ENCODE results near the gene STX16. TPM values are rescaled to one million over a fixed set of nuclear protein-coding genes. Genes with fewer than 3 reads are reported as not detected.

STX16 gene
- total RNA-seq, 1 experiment from 2014 or later = 44.5 TPM

DNA sequence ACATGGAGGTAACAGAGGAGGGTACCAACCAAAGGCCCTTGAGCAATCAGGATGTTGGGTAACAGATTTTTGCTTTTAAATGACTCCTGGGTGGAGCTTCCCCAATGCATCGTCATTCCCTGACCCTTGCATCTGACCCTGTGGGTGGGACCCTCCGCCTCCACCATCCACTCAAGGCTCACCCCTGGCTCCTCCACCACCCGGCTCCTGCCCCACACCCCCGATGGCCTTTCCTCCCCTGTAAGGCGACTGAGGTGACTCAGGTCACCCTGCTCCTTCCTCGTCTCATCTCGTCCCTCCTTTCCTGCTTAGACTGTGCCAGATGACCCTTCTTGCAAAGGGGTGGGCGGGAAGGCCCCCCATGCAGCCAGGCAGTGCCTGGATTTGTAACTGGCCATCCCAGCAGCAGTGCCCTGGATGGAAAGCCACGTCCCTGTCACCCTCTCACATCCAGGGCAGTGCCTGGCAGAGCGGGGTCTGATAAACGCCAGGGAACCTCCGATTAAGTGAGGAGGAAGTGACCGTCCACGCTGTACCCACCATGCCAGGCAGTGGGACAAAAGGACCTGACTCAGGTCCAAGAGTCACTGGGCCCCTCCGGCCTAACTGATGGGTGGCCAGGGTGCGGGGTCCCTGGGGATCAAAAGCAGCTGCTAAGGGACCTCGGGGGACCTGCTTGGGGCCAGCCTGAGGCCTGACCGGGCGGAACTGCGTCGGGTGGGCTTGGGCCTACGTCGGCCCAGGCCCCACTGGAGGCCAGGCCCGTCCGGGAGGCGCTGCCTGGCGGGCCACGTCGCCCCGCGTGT, 40.9 kb downstream of the STX16 start:
- TF ChIP-seq, protein P1, sequence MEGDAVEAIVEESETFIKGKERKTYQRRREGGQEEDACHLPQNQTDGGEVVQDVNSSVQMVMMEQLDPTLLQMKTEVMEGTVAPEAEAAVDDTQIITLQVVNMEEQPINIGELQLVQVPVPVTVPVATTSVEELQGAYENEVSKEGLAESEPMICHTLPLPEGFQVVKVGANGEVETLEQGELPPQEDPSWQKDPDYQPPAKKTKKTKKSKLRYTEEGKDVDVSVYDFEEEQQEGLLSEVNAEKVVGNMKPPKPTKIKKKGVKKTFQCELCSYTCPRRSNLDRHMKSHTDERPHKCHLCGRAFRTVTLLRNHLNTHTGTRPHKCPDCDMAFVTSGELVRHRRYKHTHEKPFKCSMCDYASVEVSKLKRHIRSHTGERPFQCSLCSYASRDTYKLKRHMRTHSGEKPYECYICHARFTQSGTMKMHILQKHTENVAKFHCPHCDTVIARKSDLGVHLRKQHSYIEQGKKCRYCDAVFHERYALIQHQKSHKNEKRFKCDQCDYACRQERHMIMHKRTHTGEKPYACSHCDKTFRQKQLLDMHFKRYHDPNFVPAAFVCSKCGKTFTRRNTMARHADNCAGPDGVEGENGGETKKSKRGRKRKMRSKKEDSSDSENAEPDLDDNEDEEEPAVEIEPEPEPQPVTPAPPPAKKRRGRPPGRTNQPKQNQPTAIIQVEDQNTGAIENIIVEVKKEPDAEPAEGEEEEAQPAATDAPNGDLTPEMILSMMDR (conservative IDR thresholded peaks at IDR 0.05; ENCODE audit: low read depth, low read length) = no peak
- no peak for TF ChIP-seq EZH2 (IDR thresholded peaks at IDR 0.05; ENCODE audit: borderline replicate concordance, low read depth, low read length, poor library complexity, severe bottlenecking)
- Histone ChIP-seq H3K27me3 (replicated peaks; ENCODE audit: insufficient read depth, low read depth, low read length, poor library complexity) (no peaks in the 10 kb centered on the region), H3K4me1 (ENCODE audit: insufficient read depth, low read length, poor library complexity, severe bottlenecking) (no peaks in the 10 kb centered on the region), H3K36me3 (ENCODE audit: insufficient read depth, low read length, poor library complexity, severe bottlenecking) (no peaks in the 10 kb centered on the region), H3K27ac (ENCODE audit: low read depth, low read length, poor library complexity, severe bottlenecking) (no peak overlapping the region), H3K4me3 (ENCODE audit: low read depth, low read length, poor library complexity, severe bottlenecking) (no peak overlapping the region), H3K9me3 (ENCODE audit: low read depth, low read length, poor library complexity, severe bottlenecking) (no peaks in the 10 kb centered on the region)
- no TSS peak for BruUV-seq (replicated peaks)
- POLR2A ChIA-PET (ENCODE audit: low non-redundant PET) = interaction anchor here (0.7 kb wide), 1 partner anchor 752 kb away, joined by 20 read pairs; no protein-coding TSS in a partner anchor
- DNase-seq (ENCODE audit: low spot score) = no peak
- CTCF ChIA-PET = no interaction called here
- intact Hi-C loops (cut with micrococcal nuclease; ENCODE audit: unreplicated experiment) = no loop called here

GRCh38 chr20:58692579-58693225, 41.6 kb downstream of the STX16 start, which contains the start of gene NPEPL1:
Gene NPEPL1 (plus strand): TSS chr20:58692800. CDS start chr20:58692901, 101 bp downstream.
- H3K4me3 ChIP-seq (ENCODE audit: low read depth, low read length, poor library complexity, severe bottlenecking) = peak within 1 kb of the TSS; percentile 43
- DNase-seq (ENCODE audit: low spot score) = peak; percentile 71
- no peaks in the 10 kb centered on the region for H3K4me1 ChIP-seq (ENCODE audit: insufficient read depth, low read length, poor library complexity, severe bottlenecking)
- no TSS peak for BruUV-seq (replicated peaks)
- H3K9me3 ChIP-seq (ENCODE audit: low read depth, low read length, poor library complexity, severe bottlenecking) = no peaks in the 10 kb centered on the region
- H3K27me3 ChIP-seq (replicated peaks; ENCODE audit: insufficient read depth, low read depth, low read length, poor library complexity) = no peaks in the 10 kb centered on the region
- no peaks in the 10 kb centered on the region for H3K36me3 ChIP-seq (ENCODE audit: insufficient read depth, low read length, poor library complexity, severe bottlenecking)
- intact Hi-C loops (cut with micrococcal nuclease; ENCODE audit: unreplicated experiment) = no loop called here
- CTCF ChIA-PET = interaction anchor here (0.5 kb wide), 1 partner anchor 190 kb away, joined by 3 read pairs; no protein-coding TSS in a partner anchor
- POLR2A ChIA-PET (ENCODE audit: low non-redundant PET) = no interaction called here
- TF ChIP-seq EZH2 (IDR thresholded peaks at IDR 0.05; ENCODE audit: borderline replicate concordance, low read depth, low read length, poor library complexity, severe bottlenecking) = no peak
- TF ChIP-seq, protein P1 (conservative IDR thresholded peaks at IDR 0.05; ENCODE audit: low read depth, low read length) = no peak
- H3K27ac ChIP-seq (ENCODE audit: low read depth, low read length, poor library complexity, severe bottlenecking) = peak within 1 kb of the TSS; percentile 59

GRCh38 chr20:58693226-58694006, 42.3 kb downstream of the STX16 start:
- Histone ChIP-seq H3K4me3 (ENCODE audit: low read depth, low read length, poor library complexity, severe bottlenecking) (peak overlapping the region; percentile 43), H3K36me3 (ENCODE audit: insufficient read depth, low read length, poor library complexity, severe bottlenecking) (no peaks in the 10 kb centered on the region), H3K9me3 (ENCODE audit: low read depth, low read length, poor library complexity, severe bottlenecking) (no peaks in the 10 kb centered on the region), H3K4me1 (ENCODE audit: insufficient read depth, low read length, poor library complexity, severe bottlenecking) (no peaks in the 10 kb centered on the region), H3K27me3 (replicated peaks; ENCODE audit: insufficient read depth, low read depth, low read length, poor library complexity) (no peaks in the 10 kb centered on the region), H3K27ac (ENCODE audit: low read depth, low read length, poor library complexity, severe bottlenecking) (peak overlapping the region; percentile 59)
- ChIA-PET POLR2A (ENCODE audit: low non-redundant PET) (no interaction called here), CTCF (interaction anchor here (0.5 kb wide), 1 partner anchor 190 kb away, joined by 3 read pairs; no protein-coding TSS in a partner anchor)
- no peak for TF ChIP-seq EZH2 (IDR thresholded peaks at IDR 0.05; ENCODE audit: borderline replicate concordance, low read depth, low read length, poor library complexity, severe bottlenecking)
- TF ChIP-seq, protein P1 (conservative IDR thresholded peaks at IDR 0.05; ENCODE audit: low read depth, low read length) = no peak
- no TSS peak for BruUV-seq (replicated peaks)
- peak; percentile 23 for DNase-seq (ENCODE audit: low spot score)
- intact Hi-C loops (cut with micrococcal nuclease; ENCODE audit: unreplicated experiment) = no loop called here
